Erythroblast (primary cell): ENCODE data around the gene ELOB.
A peak's percentile ranks its signal among the peaks of the same experiment; 100 is the strongest.

Source experiments
- DNase-seq, 2 experiments: peaks; one replicate each; lab custom pipeline; 2025; lab: John Stamatoyannopoulos, UW
- GATA1 ChIP-seq: IDR thresholded peaks from 2 replicates; pipeline ENCODE4 v1.6.1; 2011; ENCODE audit warnings: low read depth, mild to moderate bottlenecking, control low read depth, low read length, moderate library complexity
- POLR2A ChIP-seq: IDR thresholded peaks from 2 replicates; pipeline ENCODE4 v1.6.1; 2011; ENCODE audit warnings: mild to moderate bottlenecking, low read length

ELOB gene

GRCh38 chr16:2784358-2785100 lies 7.4 kb upstream of the ELOB start:
- no peak for DNase-seq
- TF ChIP-seq POLR2A = no peak
- TF ChIP-seq GATA1 = no peak

DNA sequence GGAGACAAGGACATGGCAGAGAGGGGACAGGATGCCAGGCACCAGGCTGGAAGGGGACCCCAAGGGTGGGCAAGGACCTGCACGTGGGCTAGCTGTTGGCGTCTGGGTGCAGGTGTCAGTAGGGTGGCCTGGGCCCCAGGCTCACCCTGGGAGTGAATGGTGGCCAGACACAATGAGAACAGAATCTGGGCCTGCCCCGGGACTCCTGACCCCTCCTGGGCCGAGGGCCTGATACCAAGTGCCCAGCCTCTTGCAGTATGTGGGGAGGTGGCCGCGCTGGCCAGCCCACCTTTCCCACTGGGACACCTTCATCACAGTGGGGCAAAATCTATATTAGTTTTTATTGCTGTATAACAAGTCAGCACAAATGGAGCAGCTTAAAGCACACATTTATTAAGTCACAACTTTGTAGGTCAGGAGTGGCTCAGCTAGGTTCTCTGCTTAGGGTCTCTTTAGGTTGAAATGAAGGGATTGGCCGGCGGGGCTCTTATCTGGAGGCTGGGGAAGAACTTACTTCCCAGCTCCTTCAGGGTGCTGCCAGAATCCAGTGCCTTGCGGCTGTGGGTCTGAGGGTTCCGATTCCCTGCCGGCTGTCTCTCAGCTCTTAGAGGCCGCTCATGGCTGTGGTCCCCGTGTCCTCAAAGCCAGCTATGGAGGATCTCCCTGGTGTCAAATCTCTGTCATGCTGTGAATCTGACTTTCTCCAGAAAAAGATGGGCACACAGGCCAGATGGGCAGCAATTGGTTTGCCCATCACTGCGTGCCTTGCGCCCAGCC lies 6.7 kb upstream of the ELOB start:
- TF ChIP-seq POLR2A (no peak), GATA1 (no peak)
- DNase-seq = no peak

DNA sequence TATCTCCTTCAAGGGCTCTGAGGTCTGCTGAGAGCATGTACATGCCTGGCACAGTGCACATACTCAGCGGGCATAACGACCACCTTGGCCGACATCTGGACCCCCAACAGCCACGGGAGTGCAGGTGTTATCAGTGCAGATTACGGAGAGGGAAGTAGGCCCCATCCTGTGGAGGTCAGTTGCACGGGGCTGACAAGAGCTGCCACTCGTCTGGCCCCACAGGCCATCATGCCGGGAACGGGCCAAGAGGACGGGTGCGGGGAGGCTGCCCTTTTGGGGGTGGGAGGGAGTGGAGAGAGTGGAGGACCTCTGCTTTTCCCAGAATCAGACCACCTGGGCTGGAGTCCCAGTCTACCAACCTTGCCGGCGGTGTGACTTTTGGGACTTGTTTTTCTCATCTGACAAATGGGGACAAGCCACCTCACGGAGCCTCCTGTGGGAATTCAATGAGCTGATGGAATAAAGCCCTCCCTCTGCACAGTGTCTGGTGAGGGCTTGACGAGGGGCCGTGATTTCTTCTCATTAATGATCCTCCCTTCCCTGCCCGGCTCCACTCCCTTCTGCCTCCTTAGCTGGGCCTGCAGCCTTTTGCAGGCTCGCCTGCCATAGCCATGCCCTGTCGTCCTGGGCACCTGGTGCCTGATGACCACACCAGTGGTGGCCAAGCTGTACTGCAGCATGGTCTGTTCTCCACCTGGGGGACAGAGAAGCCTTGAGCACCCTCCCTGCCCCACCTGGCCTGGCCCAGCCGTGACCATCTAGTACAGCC lies 5.7 kb upstream of the ELOB start:
- TF ChIP-seq GATA1 (no peak), POLR2A (no peak)
- no peak for DNase-seq

DNA sequence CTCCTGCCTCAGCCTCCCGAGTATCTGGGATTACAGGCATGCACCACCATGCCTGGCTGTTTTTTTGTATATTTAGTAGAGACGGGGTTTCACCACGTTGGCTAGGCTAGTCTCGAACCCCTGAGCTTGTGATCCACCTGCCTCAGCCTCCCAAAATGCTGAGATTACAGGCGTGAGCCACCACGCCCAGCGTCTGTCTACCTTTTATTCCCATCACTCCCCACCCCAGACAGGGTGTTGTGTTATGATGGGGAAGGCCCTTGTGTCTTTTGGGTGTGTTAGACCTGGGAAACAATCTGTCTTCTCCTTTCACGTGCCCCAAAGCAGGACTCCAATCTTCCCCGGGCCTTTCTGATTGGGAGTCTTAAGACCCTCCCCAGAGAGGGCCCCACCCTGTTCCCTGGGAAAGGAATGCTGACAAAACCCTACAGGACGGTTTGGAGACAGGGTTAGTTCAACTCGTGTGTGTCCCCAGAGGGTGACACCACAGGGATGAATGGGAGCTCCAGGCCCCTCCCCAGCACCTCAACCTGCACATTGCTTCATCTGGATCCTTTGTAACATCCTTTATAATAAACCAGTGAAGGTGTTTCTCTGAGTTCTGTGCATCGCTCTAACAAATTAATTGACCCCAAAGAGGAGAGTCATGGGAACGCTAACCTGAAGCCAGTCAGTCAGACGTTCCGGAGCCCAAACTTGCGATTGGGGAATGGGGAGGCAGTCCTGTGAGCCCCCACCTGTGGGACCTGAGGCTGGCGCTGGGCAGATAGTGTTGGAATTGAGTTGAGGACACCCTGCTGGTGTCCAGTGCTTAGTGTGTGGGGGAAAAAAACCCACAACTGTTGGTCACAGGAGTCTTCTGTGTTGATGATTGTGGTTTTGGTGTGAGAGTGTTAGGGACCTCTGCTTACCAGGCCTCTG lies 3.2 kb upstream of the ELOB start:
- no peak for DNase-seq
- TF ChIP-seq POLR2A = no peak
- no peak for TF ChIP-seq GATA1

DNA sequence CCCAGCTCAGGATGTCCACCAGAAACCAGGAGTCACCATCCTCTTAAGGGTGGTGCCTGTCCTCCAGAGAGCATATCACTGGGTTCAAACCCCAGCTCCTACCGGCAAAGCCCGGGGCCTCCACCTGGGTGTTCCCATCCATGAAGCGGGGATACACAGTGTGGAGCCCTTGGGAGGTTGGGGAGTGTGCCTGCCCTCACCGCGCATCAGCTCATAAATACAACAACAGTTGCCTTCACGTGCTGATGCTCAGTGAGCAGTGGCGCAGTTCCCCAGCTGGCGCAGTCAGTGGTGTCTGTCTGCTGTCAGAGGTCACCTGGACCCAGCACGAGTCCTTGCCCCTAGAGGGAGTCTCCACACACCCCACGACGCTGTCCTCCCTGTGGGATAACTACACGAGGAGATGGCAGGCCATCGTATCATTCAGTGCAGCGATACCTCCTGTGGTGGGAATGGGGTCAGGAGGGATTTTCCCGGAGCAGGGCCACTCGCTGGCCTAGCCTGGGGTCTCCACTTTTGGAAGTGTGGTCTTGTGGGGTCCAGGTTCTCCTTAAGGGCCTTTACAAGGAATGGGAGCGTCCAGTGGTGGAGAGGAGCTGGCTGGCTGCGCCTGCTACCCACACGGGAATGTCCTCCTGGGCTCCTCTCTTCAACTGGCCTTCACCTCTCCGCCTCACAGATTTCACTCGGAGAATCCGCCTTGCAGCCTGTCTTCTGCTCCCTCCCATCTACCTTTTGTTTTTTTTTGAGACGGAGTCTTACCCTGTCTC lies 2.3 kb upstream of the ELOB start:
- no peak for DNase-seq
- TF ChIP-seq GATA1 = no peak
- TF ChIP-seq POLR2A = no peak

GRCh38 chr16:2778630-2778958 lies 1.5 kb upstream of the ELOB start:
- no peak for DNase-seq
- TF ChIP-seq POLR2A = no peak
- TF ChIP-seq GATA1 = no peak

- TF ChIP-seq POLR2A = no peak
- DNase-seq = peak; percentile 79 to 83
Observed at GRCh38 chr16:2777903-2778629, 986 bp upstream of the ELOB start.

GRCh38 chr16:2776500-2777139 lies 460 bp downstream of the ELOB start:
- TF ChIP-seq POLR2A (no peak), GATA1 (no peak)
- DNase-seq = peak; percentile 72 to 79

GRCh38 chr16:2775765-2776499 lies 1.1 kb downstream of the ELOB start:
- no peak for DNase-seq
- TF ChIP-seq GATA1 = no peak
- TF ChIP-seq POLR2A = no peak

DNA sequence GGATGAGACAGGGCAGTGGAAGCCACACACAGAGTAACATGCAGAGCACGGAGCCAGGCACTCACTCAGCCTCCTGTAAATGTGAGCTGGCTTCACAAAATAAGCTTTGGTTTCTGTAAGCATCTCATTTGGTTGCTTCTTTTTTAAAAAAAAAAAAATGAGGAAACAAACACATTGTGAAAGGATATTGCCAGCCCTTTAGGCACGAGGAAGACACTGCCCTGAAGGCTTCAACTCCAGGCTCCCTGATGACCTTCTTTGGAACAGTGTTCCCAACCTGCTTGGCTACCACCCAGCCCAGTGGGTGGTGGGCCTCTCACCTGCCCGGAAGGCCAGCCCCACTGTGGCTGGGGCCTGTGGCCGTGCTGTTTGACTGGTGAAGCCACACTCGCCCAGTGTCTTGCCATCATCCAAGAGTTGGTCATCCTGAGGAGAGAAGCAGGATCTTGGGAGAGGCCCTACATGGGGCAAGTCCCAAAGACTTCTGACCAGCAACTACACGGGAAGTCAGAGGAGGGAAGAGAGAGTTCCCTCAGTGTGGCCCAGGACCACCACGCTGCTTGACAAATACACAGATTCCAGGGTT lies 1.9 kb downstream of the ELOB start:
- TF ChIP-seq GATA1 (no peak), POLR2A (no peak)
- DNase-seq = no peak

GRCh38 chr16:2774161-2774891 lies 2.8 kb downstream of the ELOB start:
- no peak for DNase-seq
- TF ChIP-seq GATA1 (no peak), POLR2A (no peak)
